GM12878 (cell line): ENCODE measurements around the gene CADPS. TPM values are rescaled to one million over a fixed set of nuclear protein-coding genes. Genes with fewer than 3 reads are reported as not detected.
A peak's percentile ranks its signal among the peaks of the same experiment; 100 is the strongest.

Experiments used
- ATAC-seq: fragments of 200-7000 bp; cut with Tn5 transposase; 3 replicates; pipeline ENCODE4 v1.9.1; 2020; ENCODE audit warnings: mild to moderate bottlenecking, moderate library complexity
- BruUV-seq: library from RNA; stranded (reverse); fragments of 400-500 nt; replicated peaks from 2 replicates; lab custom pipeline; 2021; lab: Mats Ljungman, UMichigan
- CTCF ChIA-PET: fragments of 300-600 bp; sonication (Branson Sonifier 250); formaldehyde crosslinking; extraction: SDS; loops from one replicate; lab custom pipeline; 2021; ENCODE audit warnings: inconsistent platforms; lab: Yijun Ruan, JAX
- POLR2A ChIA-PET: fragments of 350-600 bp; formaldehyde crosslinking; extraction: SDS; loops from one replicate; lab custom pipeline; 2021; ENCODE audit warnings: inconsistent platforms; lab: Charles Lee
- RAD21 ChIA-PET: fragments of 300-600 bp; sonication (Branson Sonifier 250); formaldehyde crosslinking; loops from one replicate; lab custom pipeline; 2023; ENCODE audit warnings: antibody characterized with exemption; ENCODE audit not compliant: unreplicated experiment; lab: Charles Lee
- SMC1A ChIA-PET: fragments of 300-600 bp; sonication (Branson Sonifier 250); formaldehyde crosslinking; loops from one replicate; lab custom pipeline; 2023; ENCODE audit not compliant: unreplicated experiment, uncharacterized antibody; lab: Charles Lee
- DNase-seq: peaks from one replicate; pipeline ENCODE4 v3.0.0-alpha.2; 2011; ENCODE audit warnings: low read depth, low spot score
- FAIRE-seq: peaks from 3 replicates; lab custom pipeline; 2011; peaks lifted over from hg19 to GRCh38; lab: Jason Lieb, UNC
- H2AFZ ChIP-seq: 2 replicates; pipeline ENCODE4 v1.6.0; 2011; ENCODE audit warnings: low read depth, low read length, control low read depth; ENCODE audit not compliant: control insufficient read depth
- H3K27ac ChIP-seq: 2 replicates; pipeline ENCODE4 v1.5.1; 2011; ENCODE audit warnings: control low read depth; ENCODE audit not compliant: control insufficient read depth, insufficient read depth
- H3K27me3 ChIP-seq, 2 experiments: replicated peaks in 1 of 2; 2 replicates each; pipeline versions ENCODE4 v1.6.0 to v1.6.1; 2011; ENCODE audit warnings: low read length in 1 of 2; ENCODE audit not compliant: control insufficient read depth in 2 of 2, insufficient read depth in 2 of 2
- H3K36me3 ChIP-seq, 2 experiments: 2 replicates each; pipeline ENCODE4 v1.5.1; 2011; ENCODE audit warnings: low read length in 1 of 2; ENCODE audit not compliant: control insufficient read depth in 2 of 2, insufficient read depth in 2 of 2
- H3K4me1 ChIP-seq: 2 replicates; pipeline ENCODE4 v1.6.1; 2011; ENCODE audit warnings: mild to moderate bottlenecking, low read length, moderate library complexity, mixed read lengths; ENCODE audit not compliant: control insufficient read depth, insufficient read depth
- H3K4me2 ChIP-seq: 2 replicates; pipeline ENCODE4 v1.6.0; 2011; ENCODE audit warnings: control low read depth; ENCODE audit not compliant: control insufficient read depth, insufficient read depth
- H3K4me3 ChIP-seq: fragments of 200-600 bp; sonication (generic); 2 replicates; pipeline ENCODE4 v1.5.1; 2016
- H3K79me2 ChIP-seq: 2 replicates; pipeline ENCODE4 v1.6.0; 2011; ENCODE audit warnings: low read length; ENCODE audit not compliant: control insufficient read depth, insufficient read depth
- H3K9ac ChIP-seq: 2 replicates; pipeline ENCODE4 v1.8.0; 2011; ENCODE audit warnings: low read length, control low read depth, mixed read lengths; ENCODE audit not compliant: control insufficient read depth, insufficient read depth
- H3K9me3 ChIP-seq: replicated peaks from 3 replicates; pipeline ENCODE4 v1.5.1; 2011; ENCODE audit warnings: mild to moderate bottlenecking, low read length; ENCODE audit not compliant: control insufficient read depth, insufficient read depth
- H4K20me1 ChIP-seq: 2 replicates; pipeline ENCODE4 v1.6.0; 2011; ENCODE audit not compliant: control insufficient read depth, insufficient read depth
- CHD4 ChIP-seq: fragments of 200-600 bp; sonication (generic); IDR thresholded peaks from 2 replicates; pipeline ENCODE4 v1.6.1; 2016; ENCODE audit warnings: mild to moderate bottlenecking
- CREB1 ChIP-seq: IDR thresholded peaks from 2 replicates; pipeline ENCODE4 v1.6.1; 2012; ENCODE audit warnings: low read depth, mild to moderate bottlenecking, inconsistent platforms
- ETV6 ChIP-seq, 2 experiments: fragments of 450-650 bp in 1 of 2; IDR thresholded peaks in 1 of 2; conservative IDR thresholded peaks in 1 of 2; 2 replicates each; pipeline ENCODE4 v1.6.1; 2014; ENCODE audit warnings: antibody characterized with exemption in 1 of 2, borderline replicate concordance in 1 of 2, low read depth in 1 of 2, mild to moderate bottlenecking in 1 of 2, moderate library complexity in 1 of 2
- GATAD2B ChIP-seq: fragments of 450-650 bp; conservative IDR thresholded peaks from 2 replicates; pipeline ENCODE4 v1.6.1; 2017; ENCODE audit warnings: low read depth, mild to moderate bottlenecking, moderate library complexity
- HDAC2 ChIP-seq: fragments of 200-600 bp; sonication (generic); IDR thresholded peaks from 2 replicates; pipeline ENCODE4 v1.6.1; 2017
- HDGF ChIP-seq: fragments of 450-650 bp; IDR thresholded peaks from 2 replicates; pipeline ENCODE4 v1.6.1; 2016; ENCODE audit warnings: antibody characterized with exemption
- MEF2B ChIP-seq: fragments of 450-650 bp; IDR thresholded peaks from 2 replicates; pipeline ENCODE4 v1.6.1; 2018; ENCODE audit warnings: mild to moderate bottlenecking, moderate library complexity; ENCODE audit not compliant: partially characterized antibody, poor library complexity, severe bottlenecking
- MTA2 ChIP-seq: fragments of 450-650 bp; IDR thresholded peaks from 2 replicates; pipeline ENCODE4 v1.6.1; 2016; ENCODE audit warnings: low read depth, mild to moderate bottlenecking, moderate library complexity
- SKIL ChIP-seq: fragments of 450-650 bp; IDR thresholded peaks from 2 replicates; pipeline ENCODE4 v1.6.1; 2017; ENCODE audit warnings: mild to moderate bottlenecking, low read depth, inconsistent platforms; ENCODE audit not compliant: poor library complexity, severe bottlenecking
- SREBF1 ChIP-seq: IDR thresholded peaks from 2 replicates; pipeline ENCODE4 v1.6.1; 2012; ENCODE audit warnings: mild to moderate bottlenecking, low read length
- TCF12 ChIP-seq: IDR thresholded peaks from 2 replicates; pipeline ENCODE4 v1.6.1; 2011; ENCODE audit warnings: low read depth, mild to moderate bottlenecking, low read length
- TCF3 ChIP-seq: IDR thresholded peaks from 2 replicates; pipeline ENCODE4 v1.6.1; 2012; ENCODE audit warnings: low read depth, mild to moderate bottlenecking, low read length, borderline replicate concordance; ENCODE audit not compliant: insufficient read depth
- ZNF24 ChIP-seq: fragments of 450-650 bp; IDR thresholded peaks from 2 replicates; pipeline ENCODE4 v1.6.1; 2017; ENCODE audit warnings: antibody characterized with exemption, mild to moderate bottlenecking
- WGBS: methylation state at CpG from one replicate; pipeline ENCODE4 v1.1.6; 2016; ENCODE audit warnings: low lambda C conversion rate; ENCODE audit not compliant: insufficient replicate concordance, insufficient coverage; ENCODE audit errors: missing lambda C conversion rate; 5-methylcytosine and 5-hydroxymethylcytosine counted together
- in situ Hi-C: fragments of 300-500 bp; cut with MboI; formaldehyde crosslinking; loops from 9 replicates; pipeline ENCODE4 v1.14.3; 2018; ENCODE audit warnings: mixed read lengths
- intact Hi-C: fragments of 100-400 bp; cut with micrococcal nuclease; formaldehyde crosslinking; loops from one replicate; pipeline ENCODE4 v1.14.2; 2022; ENCODE audit not compliant: unreplicated experiment
- polyA plus RNA-seq, 11 experiments: library from polyadenylated mRNA; depleted of rRNA in 4 of 11; unstranded in 6 of 11; stranded (reverse) in 5 of 11; fragments of >200 nt; fragmentation: Nextera tagmentation in 4 of 11; fragmentation: Illumina TruSeq in 1 of 11; extraction: Ambion mirVana in 4 of 11; extraction: Trizol in 1 of 11; gene quantifications; 1 replicate in 1 of 11; 2 replicates in 10 of 11; pipeline versions ENCODE4 v1.2.1 to v1.2.3, GENCODE V29; 2011 to 2016; ENCODE audit warnings: inconsistent platforms in 2 of 11, missing spikeins in 2 of 11, low read depth in 1 of 11
- total RNA-seq, 4 experiments: library from RNA; depleted of rRNA in 3 of 4; stranded (reverse); fragments of >200 nt in 3 of 4; fragmentation: Illumina TruSeq in 1 of 4; extraction: Trizol in 1 of 4; gene quantifications; 2 replicates each; pipeline versions ENCODE4 v1.2.1 to v1.2.3, GENCODE V29; 2013 to 2021

Gene CADPS
- total and polyA plus RNA-seq, 10 of the 15 experiments (the other 5 are each of a cell fraction or from before 2014, with no cell fraction given) = 0.20 TPM; not detected in 9

DNA sequence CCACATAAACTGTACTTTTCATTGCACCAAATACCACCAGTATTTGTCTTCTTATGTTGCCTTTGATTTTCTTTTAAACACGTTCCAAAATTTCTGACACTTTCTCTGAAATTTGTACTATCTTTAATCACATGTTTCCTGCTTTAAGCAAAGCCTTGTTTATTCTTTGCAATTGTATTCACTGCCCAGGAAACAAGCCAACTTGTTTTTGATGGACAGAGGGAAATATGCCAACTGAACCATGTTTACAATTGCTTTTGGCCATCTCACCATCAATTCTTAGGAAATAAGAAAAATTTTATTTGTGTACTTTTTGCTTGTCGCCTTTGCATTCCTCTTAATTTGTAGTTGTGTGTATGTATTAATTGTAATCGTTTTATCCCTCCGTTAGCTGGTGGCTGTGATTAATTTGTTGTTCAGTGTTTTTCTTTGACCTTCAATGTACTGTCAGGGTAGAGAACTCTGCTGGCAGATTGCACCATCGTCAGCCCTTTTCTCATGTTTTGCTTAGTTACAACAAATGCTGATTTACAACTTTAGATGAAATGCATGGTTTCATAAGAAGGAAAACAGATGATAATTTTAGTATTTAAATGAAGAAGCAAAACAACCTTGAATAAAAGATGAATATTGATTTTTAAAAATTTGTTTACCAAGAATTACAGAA lies 482.5 kb downstream of the CADPS start:
- ATAC-seq (no peak), DNase-seq (no peak)
- no TSS peak for BruUV-seq
- ChIA-PET SMC1A (no interaction called here), RAD21 (no interaction called here)
- H3K4me3 ChIP-seq = no peak overlapping the region
- no peaks in the 10 kb centered on the region for H3K4me1 ChIP-seq
- intact Hi-C loops = no loop called here
- no peaks in the 10 kb centered on the region; a peak in 1 of 4 replicates for H3K27me3 ChIP-seq
- no peak overlapping the region for H3K9ac ChIP-seq
- TF ChIP-seq ETV6 (conservative IDR thresholded peaks at IDR 0.05 in 1 of 2, IDR thresholded peaks at IDR 0.05 in 1 of 2; ENCODE audit: borderline replicate concordance in 1 of 2, low read depth in 1 of 2) (0 out of 4 replicates have a peak, but pooled peaks of 1 of the 2 experiments have one; percentile 44), TCF3 (no peak)
- TF ChIP-seq, all 136 proteins: peak for 1
- Histone ChIP-seq H3K9me3 (no peaks in the 10 kb centered on the region), H4K20me1 (no peaks in the 10 kb centered on the region), H3K36me3 (no peaks in the 10 kb centered on the region), H3K27ac (no peak overlapping the region), H2AFZ (no peak overlapping the region), H3K4me2 (no peak overlapping the region), H3K79me2 (no peaks in the 10 kb centered on the region)
- CTCF ChIA-PET = no interaction called here
- WGBS = 9% methylated on average over 5 of the region's 5 CpGs
- FAIRE-seq = no peak
- POLR2A ChIA-PET = no interaction called here
- in situ Hi-C loops = no loop called here

- RAD21 ChIA-PET = interaction anchor here (0.6 kb wide), 1 partner anchor 1057 kb away, joined by 3 read pairs; no protein-coding TSS in a partner anchor
- Histone ChIP-seq H2AFZ (no peak overlapping the region), H3K27me3 (no peaks in the 10 kb centered on the region; a peak in 1 of 4 replicates), H4K20me1 (no peaks in the 10 kb centered on the region), H3K4me3 (no peak overlapping the region), H3K4me1 (no peaks in the 10 kb centered on the region), H3K9ac (no peak overlapping the region), H3K79me2 (no peaks in the 10 kb centered on the region), H3K9me3 (no peaks in the 10 kb centered on the region), H3K36me3 (no peaks in the 10 kb centered on the region), H3K4me2 (no peak overlapping the region), H3K27ac (no peak overlapping the region)
- WGBS = 10% methylated on average over 3 of the region's 3 CpGs
- FAIRE-seq (no peak), ATAC-seq (no peak), DNase-seq (no peak)
- in situ Hi-C loops (no loop called here), intact Hi-C loops (no loop called here)
- TF ChIP-seq SKIL (no peak), CHD4 (no peak), MEF2B (no peak), HDAC2 (no peak), CREB1 (no peak), TCF12 (no peak), HDGF (no peak), GATAD2B (no peak), SREBF1 (no peak), ZNF24 (no peak), MTA2 (no peak)
- no TSS peak for BruUV-seq
- CTCF ChIA-PET = no interaction called here
- POLR2A ChIA-PET = no interaction called here
- SMC1A ChIA-PET = no interaction called here
Observed at GRCh38 chr3:62387251-62387650, 488.0 kb downstream of the CADPS start.
